IMR-90 (cell line): ENCODE data around the gene MTAP. TPM values are rescaled to one million over a fixed set of nuclear protein-coding genes. Genes with fewer than 3 reads are reported as not detected.
A peak's percentile ranks its signal among the peaks of the same experiment; 100 is the strongest.

Source experiments
- ATAC-seq: fragments of 200-7000 bp; cut with Tn5 transposase; 2 replicates; pipeline ENCODE4 v1.9.1; 2020; ENCODE audit warnings: low read depth, mild to moderate bottlenecking, moderate library complexity
- BruUV-seq: library from RNA; stranded (reverse); fragments of 400-500 nt; replicated peaks from 2 replicates; lab custom pipeline; 2021; lab: Mats Ljungman, UMichigan
- CTCF ChIA-PET: fragments of 300-600 bp; formaldehyde crosslinking; extraction: SDS; loops from one replicate; lab custom pipeline; 2021; ENCODE audit warnings: antibody characterized with exemption; lab: Yijun Ruan, JAX
- POLR2A ChIA-PET: fragments of 300-600 bp; sonication (Branson Sonifier 250); formaldehyde crosslinking; loops from one replicate; lab custom pipeline; 2022; ENCODE audit warnings: antibody characterized with exemption; ENCODE audit not compliant: unreplicated experiment; lab: Charles Lee
- DNase-seq: peaks from one replicate; pipeline ENCODE4 v3.0.0; 2013
- H2AFZ ChIP-seq: replicated peaks from 2 replicates; pipeline ENCODE3; 2013; ENCODE audit warnings: low read length, mild to moderate bottlenecking; ENCODE audit not compliant: poor library complexity
- H2AK5ac ChIP-seq: 2 replicates; pipeline ENCODE4 v1.6.1; 2013; ENCODE audit warnings: low read depth, low read length, inconsistent platforms
- H2AK9ac ChIP-seq: replicated peaks from 2 replicates; pipeline ENCODE3; 2013; ENCODE audit warnings: mild to moderate bottlenecking, low read depth, low read length, moderate library complexity; ENCODE audit not compliant: poor library complexity
- H2BK120ac ChIP-seq: 2 replicates; pipeline ENCODE4 v1.6.1; 2013; ENCODE audit warnings: low read depth, low read length, inconsistent platforms
- H2BK15ac ChIP-seq: 3 replicates; pipeline ENCODE4 v1.6.1; 2013; ENCODE audit warnings: low read depth, low read length, inconsistent platforms
- H2BK20ac ChIP-seq: 2 replicates; pipeline ENCODE4 v1.6.1; 2013; ENCODE audit warnings: low read depth, mild to moderate bottlenecking, inconsistent platforms, low read length, moderate library complexity
- H2BK5ac ChIP-seq: 2 replicates; pipeline ENCODE4 v1.6.1; 2013; ENCODE audit warnings: mild to moderate bottlenecking, low read depth, low read length, inconsistent platforms; ENCODE audit not compliant: poor library complexity, severe bottlenecking
- H3K14ac ChIP-seq: replicated peaks from 2 replicates; pipeline ENCODE4 v1.6.1; 2013; ENCODE audit warnings: low read depth, low read length, inconsistent platforms
- H3K18ac ChIP-seq: 2 replicates; pipeline ENCODE4 v1.6.1; 2013; ENCODE audit warnings: low read depth, low read length, control low read depth
- H3K23ac ChIP-seq: 2 replicates; pipeline ENCODE4 v1.6.1; 2013; ENCODE audit warnings: low read depth, low read length, inconsistent platforms
- H3K27ac ChIP-seq: 2 replicates; pipeline ENCODE4 v1.5.1; 2013; ENCODE audit warnings: mild to moderate bottlenecking, control low read depth, low read length; ENCODE audit not compliant: insufficient read depth
- H3K27me3 ChIP-seq: 2 replicates; pipeline ENCODE4 v1.6.1; 2013; ENCODE audit warnings: low read length; ENCODE audit not compliant: control insufficient read depth, insufficient read depth
- H3K36me3 ChIP-seq: 2 replicates; pipeline ENCODE4 v1.6.1; 2013; ENCODE audit warnings: low read length, mixed read lengths; ENCODE audit not compliant: control insufficient read depth, insufficient read depth
- H3K4ac ChIP-seq: 2 replicates; pipeline ENCODE4 v1.6.1; 2013; ENCODE audit warnings: low read depth, low read length, inconsistent platforms
- H3K4me1 ChIP-seq: 2 replicates; pipeline ENCODE4 v1.6.1; 2013; ENCODE audit warnings: low read length, mixed read lengths; ENCODE audit not compliant: control insufficient read depth, insufficient read depth
- H3K4me2 ChIP-seq: 2 replicates; pipeline ENCODE4 v1.6.1; 2013; ENCODE audit warnings: low read depth, mild to moderate bottlenecking, control low read depth, low read length, moderate library complexity
- H3K4me3 ChIP-seq: 2 replicates; pipeline ENCODE4 v1.5.1; 2013; ENCODE audit warnings: low read depth, mild to moderate bottlenecking, control low read depth, low read length, moderate library complexity; ENCODE audit not compliant: insufficient read depth
- H3K56ac ChIP-seq: 2 replicates; pipeline ENCODE4 v1.6.1; 2013; ENCODE audit warnings: low read length, inconsistent platforms; ENCODE audit not compliant: insufficient read depth; ENCODE audit errors: extremely low read depth
- H3K79me1 ChIP-seq, 2 experiments: 2 replicates each; pipeline ENCODE4 v1.6.1; 2013; ENCODE audit warnings: low read length in 2 of 2, inconsistent platforms in 1 of 2, low read depth in 1 of 2
- H3K9ac ChIP-seq: 2 replicates; pipeline ENCODE4 v1.6.1; 2013; ENCODE audit warnings: low read depth, low read length, control low read depth
- H3K9me1 ChIP-seq: 2 replicates; pipeline ENCODE4 v1.6.1; 2013; ENCODE audit warnings: low read length, inconsistent platforms; ENCODE audit not compliant: insufficient read depth
- H3K9me3 ChIP-seq: 2 replicates; pipeline ENCODE4 v1.6.1; 2013; ENCODE audit warnings: low read length; ENCODE audit not compliant: control insufficient read depth, insufficient read depth
- H4K20me1 ChIP-seq: 2 replicates; pipeline ENCODE4 v1.6.1; 2013; ENCODE audit warnings: low read length, inconsistent platforms; ENCODE audit not compliant: insufficient read depth
- H4K5ac ChIP-seq: 2 replicates; pipeline ENCODE4 v1.6.1; 2013; ENCODE audit warnings: mild to moderate bottlenecking, low read depth, low read length, control low read depth
- H4K8ac ChIP-seq, 2 experiments: 2 replicates each; pipeline ENCODE4 v1.6.1; 2013; ENCODE audit warnings: low read depth in 2 of 2, low read length in 2 of 2, control low read depth in 1 of 2, inconsistent platforms in 1 of 2
- H4K91ac ChIP-seq: 2 replicates; pipeline ENCODE4 v1.6.1; 2013; ENCODE audit warnings: low read depth, low read length, inconsistent platforms; ENCODE audit not compliant: insufficient read depth
- BHLHE40 ChIP-seq: fragments of 150-350 bp; IDR thresholded peaks from 2 replicates; pipeline ENCODE4 v1.6.1; 2016; ENCODE audit warnings: mild to moderate bottlenecking, low read depth, low read length
- CEBPB ChIP-seq: IDR thresholded peaks from 2 replicates; pipeline ENCODE4 v1.6.1; 2012; ENCODE audit warnings: low read depth, low read length, improper control_type of control experiment
- CHD1 ChIP-seq: IDR thresholded peaks from 2 replicates; pipeline ENCODE4 v1.6.1; 2012; ENCODE audit warnings: low read depth, low read length, improper control_type of control experiment
- FOS ChIP-seq: fragments of 150-350 bp; IDR thresholded peaks from 2 replicates; pipeline ENCODE4 v1.6.1; 2016; ENCODE audit warnings: low read depth, low read length
- MAFK ChIP-seq: IDR thresholded peaks from 2 replicates; pipeline ENCODE4 v1.6.1; 2012; ENCODE audit warnings: low read depth, low read length, improper control_type of control experiment
- MAZ ChIP-seq: IDR thresholded peaks from 2 replicates; pipeline ENCODE4 v1.6.1; 2012; ENCODE audit warnings: low read depth, mild to moderate bottlenecking, low read length, improper control_type of control experiment, moderate library complexity, borderline replicate concordance
- MXI1 ChIP-seq: IDR thresholded peaks from 2 replicates; pipeline ENCODE4 v1.6.1; 2012; ENCODE audit warnings: low read depth, mild to moderate bottlenecking, low read length, moderate library complexity, borderline replicate concordance
- NFE2L2 ChIP-seq: fragments of 150-350 bp; IDR thresholded peaks from 2 replicates; pipeline ENCODE4 v1.6.1; 2016; ENCODE audit warnings: low read depth, mild to moderate bottlenecking, low read length
- POLR2A ChIP-seq: IDR thresholded peaks from 2 replicates; pipeline ENCODE4 v1.6.1; 2012; ENCODE audit warnings: mild to moderate bottlenecking, low read depth, low read length
- RAD21 ChIP-seq: IDR thresholded peaks from 2 replicates; pipeline ENCODE4 v1.6.1; 2012; ENCODE audit warnings: low read length, improper control_type of control experiment
- RCOR1 ChIP-seq: IDR thresholded peaks from 2 replicates; pipeline ENCODE4 v1.6.1; 2012; ENCODE audit warnings: mild to moderate bottlenecking, low read length, improper control_type of control experiment; ENCODE audit not compliant: insufficient replicate concordance
- RFX5 ChIP-seq: IDR thresholded peaks from 2 replicates; pipeline ENCODE4 v1.8.0; 2012; ENCODE audit warnings: low read depth, mild to moderate bottlenecking, low read length, moderate library complexity
- SMC3 ChIP-seq: fragments of 150-350 bp; IDR thresholded peaks from 2 replicates; pipeline ENCODE4 v1.6.1; 2016; ENCODE audit warnings: low read depth, mild to moderate bottlenecking, antibody characterized with exemption, low read length, moderate library complexity
- USF2 ChIP-seq: fragments of 150-350 bp; IDR thresholded peaks from 2 replicates; pipeline ENCODE4 v1.6.1; 2017; ENCODE audit warnings: mild to moderate bottlenecking, antibody characterized with exemption, low read length, low read depth
- whole genome bisulfite sequencing, 2 experiments: methylation state at CpG; one replicate each; pipeline versions ENCODE4 v1.1.5 to v1.1.7; 2013; ENCODE audit warnings: missing lambda C conversion rate in 2 of 2; ENCODE audit not compliant: insufficient read length in 1 of 2; ENCODE audit errors: extremely low coverage in 2 of 2; 5-methylcytosine and 5-hydroxymethylcytosine counted together
- dilution Hi-C: fragments of 300-500 bp; cut with HindIII; formaldehyde crosslinking; loops from one replicate; pipeline ENCODE4 v1.14.3; 2018; ENCODE audit warnings: low sequenced_read_pairs; ENCODE audit not compliant: unreplicated experiment
- in situ Hi-C: fragments of 300-500 bp; cut with MboI; formaldehyde crosslinking; loops from 3 replicates; pipeline ENCODE4 v1.14.3; 2019; ENCODE audit warnings: low sequenced_read_pairs, inconsistent platforms, mixed read lengths
- intact Hi-C: fragments of 100-400 bp; cut with micrococcal nuclease; formaldehyde crosslinking; loops from 2 replicates; pipeline ENCODE4 v1.10.0; 2022
- polyA plus RNA-seq, 3 experiments: library from polyadenylated mRNA; depleted of rRNA; stranded (reverse); fragments of >200 nt; gene quantifications; 2 replicates each; pipeline ENCODE4 v1.2.3, GENCODE V29; 2012; ENCODE audit warnings: low replicate concordance in 1 of 3
- total RNA-seq: library from RNA; depleted of rRNA; stranded (reverse); fragments of >200 nt; gene quantifications from 2 replicates; pipeline ENCODE4 v1.2.3, GENCODE V29; 2012
- TF ChIP-seq, protein P1 (sequence below): fragments of 150-350 bp; IDR thresholded peaks from 2 replicates; pipeline ENCODE4 v1.6.1; 2016; ENCODE audit warnings: low read depth, mild to moderate bottlenecking, low read length, moderate library complexity, borderline replicate concordance
- TF ChIP-seq, protein P2 (sequence below): conservative IDR thresholded peaks from 2 replicates; pipeline ENCODE4 v1.5.1; 2012; ENCODE audit warnings: mild to moderate bottlenecking, low read depth, low read length, improper control_type of control experiment

Gene MTAP
- total and polyA plus RNA-seq, 2 of the 4 experiments (the other 2 are of a cell fraction), result 15.7 to 50.9 TPM

DNA sequence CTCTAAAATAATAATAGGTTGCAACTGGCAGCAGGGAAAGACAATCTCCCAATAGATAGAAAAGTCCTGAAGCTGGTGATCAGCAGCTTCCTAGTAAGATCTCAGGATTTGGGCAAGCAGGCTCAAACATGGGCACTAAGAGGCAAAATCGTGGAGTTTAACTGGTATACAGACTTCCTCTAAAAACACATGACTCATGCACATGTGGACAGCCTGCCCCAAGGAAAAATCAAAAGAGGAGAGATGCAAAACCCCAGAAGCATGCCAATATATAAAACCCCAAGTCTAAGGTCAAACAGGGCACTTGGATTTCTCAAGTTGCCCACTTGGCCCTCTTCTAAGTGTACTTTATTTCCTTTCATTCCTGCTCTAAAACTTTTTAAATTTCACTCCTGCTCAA is 129.0 kb downstream of the MTAP start:
- DNase-seq (peak; percentile 8), ATAC-seq (no peak)
- TF ChIP-seq CHD1, result no peak
- no peak for TF ChIP-seq MAFK
- TF ChIP-seq BHLHE40, result no peak
- no peak for TF ChIP-seq RAD21
- TF ChIP-seq POLR2A, result no peak
- TF ChIP-seq FOS, result no peak
- TF ChIP-seq SMC3, result no peak
- TF ChIP-seq NFE2L2, result no peak
- no peak for TF ChIP-seq MXI1
- TF ChIP-seq, protein P1, sequence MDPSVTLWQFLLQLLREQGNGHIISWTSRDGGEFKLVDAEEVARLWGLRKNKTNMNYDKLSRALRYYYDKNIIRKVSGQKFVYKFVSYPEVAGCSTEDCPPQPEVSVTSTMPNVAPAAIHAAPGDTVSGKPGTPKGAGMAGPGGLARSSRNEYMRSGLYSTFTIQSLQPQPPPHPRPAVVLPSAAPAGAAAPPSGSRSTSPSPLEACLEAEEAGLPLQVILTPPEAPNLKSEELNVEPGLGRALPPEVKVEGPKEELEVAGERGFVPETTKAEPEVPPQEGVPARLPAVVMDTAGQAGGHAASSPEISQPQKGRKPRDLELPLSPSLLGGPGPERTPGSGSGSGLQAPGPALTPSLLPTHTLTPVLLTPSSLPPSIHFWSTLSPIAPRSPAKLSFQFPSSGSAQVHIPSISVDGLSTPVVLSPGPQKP, result no peak
- no peak for TF ChIP-seq CEBPB
- no peak for TF ChIP-seq RFX5
- no peak for TF ChIP-seq RCOR1
- TF ChIP-seq MAZ, result no peak
- TF ChIP-seq, protein P2, sequence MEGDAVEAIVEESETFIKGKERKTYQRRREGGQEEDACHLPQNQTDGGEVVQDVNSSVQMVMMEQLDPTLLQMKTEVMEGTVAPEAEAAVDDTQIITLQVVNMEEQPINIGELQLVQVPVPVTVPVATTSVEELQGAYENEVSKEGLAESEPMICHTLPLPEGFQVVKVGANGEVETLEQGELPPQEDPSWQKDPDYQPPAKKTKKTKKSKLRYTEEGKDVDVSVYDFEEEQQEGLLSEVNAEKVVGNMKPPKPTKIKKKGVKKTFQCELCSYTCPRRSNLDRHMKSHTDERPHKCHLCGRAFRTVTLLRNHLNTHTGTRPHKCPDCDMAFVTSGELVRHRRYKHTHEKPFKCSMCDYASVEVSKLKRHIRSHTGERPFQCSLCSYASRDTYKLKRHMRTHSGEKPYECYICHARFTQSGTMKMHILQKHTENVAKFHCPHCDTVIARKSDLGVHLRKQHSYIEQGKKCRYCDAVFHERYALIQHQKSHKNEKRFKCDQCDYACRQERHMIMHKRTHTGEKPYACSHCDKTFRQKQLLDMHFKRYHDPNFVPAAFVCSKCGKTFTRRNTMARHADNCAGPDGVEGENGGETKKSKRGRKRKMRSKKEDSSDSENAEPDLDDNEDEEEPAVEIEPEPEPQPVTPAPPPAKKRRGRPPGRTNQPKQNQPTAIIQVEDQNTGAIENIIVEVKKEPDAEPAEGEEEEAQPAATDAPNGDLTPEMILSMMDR, result no peak
- no peak for TF ChIP-seq USF2
- no peaks in the 10 kb centered on the region for H3K36me3 ChIP-seq
- no peak overlapping the region for H3K4me2 ChIP-seq
- no peak overlapping the region for H4K5ac ChIP-seq
- dilution Hi-C loops (no loop called here), intact Hi-C loops (loop anchor here (5.0 kb wide), 1 partner anchor 49 kb away; no protein-coding TSS in a partner anchor), in situ Hi-C loops (no loop called here)
- no peaks in the 10 kb centered on the region for H3K9me3 ChIP-seq
- H3K9me1 ChIP-seq, result no peaks in the 10 kb centered on the region
- no peak overlapping the region for H2AFZ ChIP-seq
- no CpG with 5 or more reads among the region's 1 CpG for WGBS, 2 experiments
- H2BK120ac ChIP-seq, result no peak overlapping the region
- no peak overlapping the region for H2BK15ac ChIP-seq
- H3K27me3 ChIP-seq, result no peaks in the 10 kb centered on the region
- H2BK20ac ChIP-seq, result no peak overlapping the region
- no peak overlapping the region for H3K4me3 ChIP-seq
- no peak overlapping the region for H2BK5ac ChIP-seq
- no peak overlapping the region for H4K8ac ChIP-seq
- no peak overlapping the region for H3K18ac ChIP-seq
- H3K9ac ChIP-seq, result no peak overlapping the region
- H3K4ac ChIP-seq, result no peak overlapping the region
- no peak overlapping the region for H3K23ac ChIP-seq
- CTCF ChIA-PET, result interaction anchor here (0.7 kb wide), 1 partner anchor 28 kb away, joined by 3 read pairs; no protein-coding TSS in a partner anchor
- H3K14ac ChIP-seq, result no peak overlapping the region
- no peak overlapping the region for H2AK9ac ChIP-seq
- POLR2A ChIA-PET, result no interaction called here
- H4K20me1 ChIP-seq, result no peaks in the 10 kb centered on the region
- BruUV-seq, result no TSS peak
- no peak overlapping the region for H3K27ac ChIP-seq
- H3K4me1 ChIP-seq, result no peaks in the 10 kb centered on the region
- no peak overlapping the region for H4K91ac ChIP-seq
- no peaks in the 10 kb centered on the region for H3K79me1 ChIP-seq
- no peak overlapping the region for H2AK5ac ChIP-seq
- H3K56ac ChIP-seq, result no peak overlapping the region
